Karpas-422 (cell line): Measurements from ENCODE around the gene OR6F1. TPM values are rescaled to one million over a fixed set of nuclear protein-coding genes. Genes with fewer than 3 reads are reported as not detected.
"Not testable (repeated sequence)": the region's sequence is repeated elsewhere in the genome, so short reads cannot be mapped to it uniquely, and the experiment has no call there.

ENCODE experiments used
- DNase-seq: peaks from one replicate; pipeline ENCODE4 v3.0.0-alpha.2; 2015
- H2AFZ ChIP-seq: fragments of 200-600 bp; sonication (generic); 2 replicates; pipeline ENCODE4 v1.6.1; 2014; ENCODE audit warnings: antibody characterized with exemption, low read length, mixed read lengths
- H3K27ac ChIP-seq: fragments of 200-600 bp; sonication (generic); 2 replicates; pipeline ENCODE4 v1.5.1; 2014; ENCODE audit warnings: mild to moderate bottlenecking, low read length, moderate library complexity
- H3K27me3 ChIP-seq: fragments of 200-600 bp; sonication (generic); 2 replicates; pipeline ENCODE4 v1.6.1; 2014; ENCODE audit warnings: low read length, mixed read lengths
- H3K36me3 ChIP-seq: fragments of 200-600 bp; sonication (generic); 2 replicates; pipeline ENCODE4 v1.6.1; 2014; ENCODE audit warnings: low read length, mixed read lengths; ENCODE audit not compliant: insufficient read depth
- H3K4me1 ChIP-seq: fragments of 200-600 bp; sonication (generic); 2 replicates; pipeline ENCODE4 v1.6.1; 2014; ENCODE audit warnings: mild to moderate bottlenecking, low read length, mixed read lengths
- H3K4me2 ChIP-seq: fragments of 200-600 bp; sonication (generic); 2 replicates; pipeline ENCODE4 v1.6.1; 2014; ENCODE audit warnings: low read length, low read depth, mild to moderate bottlenecking; ENCODE audit not compliant: poor library complexity, severe bottlenecking
- H3K4me3 ChIP-seq: fragments of 200-600 bp; sonication (generic); 2 replicates; pipeline ENCODE4 v1.5.1; 2014; ENCODE audit warnings: mild to moderate bottlenecking, antibody characterized with exemption, low read length, mixed read lengths
- H3K79me2 ChIP-seq: fragments of 200-600 bp; sonication (generic); 2 replicates; pipeline ENCODE4 v1.6.1; 2014; ENCODE audit warnings: mild to moderate bottlenecking, low read length, mixed read lengths
- H3K9ac ChIP-seq: fragments of 200-600 bp; sonication (generic); 2 replicates; pipeline ENCODE4 v1.6.0; 2014; ENCODE audit warnings: low read length
- H3K9me2 ChIP-seq: fragments of 200-600 bp; sonication (generic), shearing (Covaris generic); replicated peaks from 2 replicates; pipeline ENCODE4 v1.6.0; 2014; ENCODE audit warnings: mild to moderate bottlenecking, low read length, moderate library complexity; ENCODE audit not compliant: insufficient read depth
- H3K9me3 ChIP-seq: fragments of 300-700, 200-600 bp; sonication (generic); 2 replicates; pipeline ENCODE4 v1.6.1; 2014; ENCODE audit warnings: low read length, mixed read lengths
- H4K20me1 ChIP-seq: fragments of 200-600 bp; sonication (generic); 2 replicates; pipeline ENCODE4 v1.6.1; 2014; ENCODE audit warnings: mild to moderate bottlenecking, antibody characterized with exemption, low read length, low read depth; ENCODE audit not compliant: insufficient read depth
- total RNA-seq: library from RNA; depleted of rRNA; stranded (reverse); fragments of >200 nt; shearing (Covaris generic); gene quantifications from 2 replicates; pipeline ENCODE4 v1.2.3, GENCODE V29; 2014; ENCODE audit warnings: low replicate concordance; rRNA removed

The OR6F1 gene
- not detected in 2 replicates for total RNA-seq

- no peaks in the 10 kb centered on the region for H4K20me1 ChIP-seq
- H3K36me3 ChIP-seq, result no peaks in the 10 kb centered on the region; the same call in 1 of the 2 replicates
- H3K27ac ChIP-seq, result no peak within 1 kb of the TSS
- no peaks in the 10 kb centered on the region for H3K4me1 ChIP-seq
- no peak for DNase-seq
- H3K4me2 ChIP-seq, result no peak within 1 kb of the TSS
- no peaks in the 10 kb centered on the region for H3K79me2 ChIP-seq
- no peak within 1 kb of the TSS for H3K9ac ChIP-seq
- H3K9me3 ChIP-seq, result peaks cover 6% of the 10 kb centered on the region; the same call in 1 of the 2 replicates
- no peaks in the 10 kb centered on the region for H3K9me2 ChIP-seq
- H3K4me3 ChIP-seq, result no peak within 1 kb of the TSS
- H2AFZ ChIP-seq, result no peak within 1 kb of the TSS
- H3K27me3 ChIP-seq, result no peaks in the 10 kb centered on the region
Observed at GRCh38 chr1:247716546-247716945, at the start of gene OR6F1. OR6F1 (minus strand) TSS chr1:247716646; CDS start chr1:247712755, 3,891 bp downstream.

- no peak within 1 kb of the TSS for H3K4me2 ChIP-seq
- H3K9me3 ChIP-seq, result no peaks in the 10 kb centered on the region
- no peak for DNase-seq
- no peaks in the 10 kb centered on the region for H3K9me2 ChIP-seq
- no peak within 1 kb of the TSS for H2AFZ ChIP-seq
- no peak within 1 kb of the TSS for H3K4me3 ChIP-seq
- H3K4me1 ChIP-seq, result no peaks in the 10 kb centered on the region
- no peak within 1 kb of the TSS for H3K27ac ChIP-seq
- H3K27me3 ChIP-seq, result no peaks in the 10 kb centered on the region
- H3K36me3 ChIP-seq, result no peaks in the 10 kb centered on the region
- H3K9ac ChIP-seq, result no peak within 1 kb of the TSS
- H4K20me1 ChIP-seq, result no peaks in the 10 kb centered on the region
- no peaks in the 10 kb centered on the region for H3K79me2 ChIP-seq
Observed at GRCh38 chr1:247760456-247760855, 44.0 kb upstream of the OR6F1 start, which contains the start of gene OR1C1. OR1C1 (minus strand) TSS chr1:247760556; CDS start chr1:247758406, 2,150 bp downstream.

DNA sequence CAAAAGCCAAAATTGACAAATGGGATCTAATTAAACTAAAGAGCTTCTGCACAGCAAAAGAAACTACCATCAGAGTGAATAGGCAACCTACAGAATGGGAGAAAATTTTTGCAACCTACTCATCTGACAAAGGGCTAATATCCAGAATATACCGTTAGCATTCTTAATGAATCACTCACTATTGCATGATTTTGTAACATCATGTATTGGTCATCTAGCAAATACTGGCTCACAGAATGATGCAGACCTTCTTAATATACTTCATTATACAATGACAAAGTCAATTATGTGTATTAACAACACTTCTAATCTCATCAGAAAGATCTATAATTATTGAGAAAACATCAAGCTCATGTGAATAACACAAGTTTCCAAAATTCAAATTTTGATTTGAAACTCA lies 37.9 kb upstream of the OR6F1 start:
- H3K4me2 ChIP-seq, H3K79me2 ChIP-seq, H3K27me3 ChIP-seq: not testable (repeated sequence)

GRCh38 chr1:247749870-247750269 lies 33.4 kb upstream of the OR6F1 start:
- no peak overlapping the region for H3K4me3 ChIP-seq
- no peaks in the 10 kb centered on the region for H4K20me1 ChIP-seq

More for the DNA sequence above, 37.9 kb upstream of the OR6F1 start:
- DNase-seq, H3K9ac ChIP-seq, H4K20me1 ChIP-seq, H3K36me3 ChIP-seq, H3K9me2 ChIP-seq, H3K4me1 ChIP-seq, H2AFZ ChIP-seq, H3K27ac ChIP-seq, H3K9me3 ChIP-seq, H3K4me3 ChIP-seq: not testable (repeated sequence)

GRCh38 chr1:247748041-247748440 lies 31.6 kb upstream of the OR6F1 start, which contains the start of gene OR14A2:
OR14A2 (minus strand) TSS chr1:247748141.
- H2AFZ ChIP-seq, result no peak within 1 kb of the TSS
- no peak within 1 kb of the TSS for H3K27ac ChIP-seq
- no peaks in the 10 kb centered on the region for H4K20me1 ChIP-seq
- no peaks in the 10 kb centered on the region for H3K4me1 ChIP-seq
- H3K9me2 ChIP-seq, result no peaks in the 10 kb centered on the region
- H3K36me3 ChIP-seq, result no peaks in the 10 kb centered on the region; the same call in 1 of the 2 replicates
- no peaks in the 10 kb centered on the region for H3K79me2 ChIP-seq
- H3K4me2 ChIP-seq, result no peak within 1 kb of the TSS
- peaks cover 4% of the 10 kb centered on the region for H3K9me3 ChIP-seq
- H3K4me3 ChIP-seq, result no peak within 1 kb of the TSS
- DNase-seq, result no peak
- H3K27me3 ChIP-seq, result no peaks in the 10 kb centered on the region
- H3K9ac ChIP-seq, result no peak within 1 kb of the TSS

More at GRCh38 chr1:247749870-247750269, 33.4 kb upstream of the OR6F1 start:
- no peak for DNase-seq
- H3K27ac ChIP-seq, result no peak overlapping the region
- no peaks in the 10 kb centered on the region; the same call in 1 of the 2 replicates for H3K36me3 ChIP-seq
- no peak overlapping the region for H3K4me2 ChIP-seq
- no peaks in the 10 kb centered on the region for H3K79me2 ChIP-seq
- no peaks in the 10 kb centered on the region for H3K27me3 ChIP-seq
- H3K9me2 ChIP-seq, result no peaks in the 10 kb centered on the region
- no peak overlapping the region for H3K9ac ChIP-seq
- H3K9me3 ChIP-seq, result peaks cover 4% of the 10 kb centered on the region
- H3K4me1 ChIP-seq, result no peaks in the 10 kb centered on the region
- no peak overlapping the region for H2AFZ ChIP-seq

GRCh38 chr1:247747616-247748015 lies 31.2 kb upstream of the OR6F1 start:
- Histone ChIP-seq H3K4me3 (no peak overlapping the region), H3K9me2 (no peaks in the 10 kb centered on the region), H3K4me2 (no peak overlapping the region), H2AFZ (no peak overlapping the region), H4K20me1 (no peaks in the 10 kb centered on the region), H3K4me1 (no peaks in the 10 kb centered on the region), H3K9me3 (peaks cover 4% of the 10 kb centered on the region), H3K36me3 (no peaks in the 10 kb centered on the region; the same call in 1 of the 2 replicates), H3K79me2 (no peaks in the 10 kb centered on the region), H3K27ac (no peak overlapping the region), H3K27me3 (no peaks in the 10 kb centered on the region), H3K9ac (no peak overlapping the region)
- no peak for DNase-seq

DNA sequence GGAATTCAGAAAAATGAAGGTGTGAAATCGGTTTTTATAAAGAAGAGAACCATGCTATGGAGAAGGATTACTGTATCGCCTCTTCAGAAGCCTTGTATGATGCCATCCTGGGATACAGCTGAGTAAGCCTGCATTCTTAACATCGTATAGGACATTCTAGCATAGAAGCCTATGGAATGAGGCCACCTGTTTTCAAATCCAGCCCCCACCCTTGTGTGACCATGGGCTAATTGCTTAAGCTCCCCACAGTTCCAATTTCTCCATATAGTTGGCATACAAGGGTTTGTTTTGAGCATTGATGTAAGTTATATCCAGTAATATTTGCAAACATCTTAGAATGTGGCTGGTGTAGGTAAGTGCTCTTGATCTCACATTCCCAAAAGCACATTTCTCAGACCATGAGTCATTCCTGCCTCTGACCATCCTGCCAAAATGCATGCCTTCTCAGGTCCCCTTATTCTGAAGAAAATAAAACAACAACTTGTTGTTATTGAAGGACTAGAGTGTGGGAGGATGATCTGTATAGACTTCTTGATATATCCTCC lies 30.0 kb upstream of the OR6F1 start:
- no peaks in the 10 kb centered on the region; the same call in 1 of the 2 replicates for H3K36me3 ChIP-seq
- no peak overlapping the region for H3K27ac ChIP-seq
- no peak for DNase-seq
- H3K4me3 ChIP-seq, result no peak overlapping the region
- H3K9ac ChIP-seq, result no peak overlapping the region
- no peak overlapping the region for H2AFZ ChIP-seq
- H3K27me3 ChIP-seq, result no peaks in the 10 kb centered on the region
- peaks cover 4% of the 10 kb centered on the region for H3K9me3 ChIP-seq
- H3K9me2 ChIP-seq, result no peaks in the 10 kb centered on the region
- no peaks in the 10 kb centered on the region for H4K20me1 ChIP-seq
- no peak overlapping the region for H3K4me2 ChIP-seq
- no peaks in the 10 kb centered on the region for H3K79me2 ChIP-seq
- no peaks in the 10 kb centered on the region for H3K4me1 ChIP-seq

DNA sequence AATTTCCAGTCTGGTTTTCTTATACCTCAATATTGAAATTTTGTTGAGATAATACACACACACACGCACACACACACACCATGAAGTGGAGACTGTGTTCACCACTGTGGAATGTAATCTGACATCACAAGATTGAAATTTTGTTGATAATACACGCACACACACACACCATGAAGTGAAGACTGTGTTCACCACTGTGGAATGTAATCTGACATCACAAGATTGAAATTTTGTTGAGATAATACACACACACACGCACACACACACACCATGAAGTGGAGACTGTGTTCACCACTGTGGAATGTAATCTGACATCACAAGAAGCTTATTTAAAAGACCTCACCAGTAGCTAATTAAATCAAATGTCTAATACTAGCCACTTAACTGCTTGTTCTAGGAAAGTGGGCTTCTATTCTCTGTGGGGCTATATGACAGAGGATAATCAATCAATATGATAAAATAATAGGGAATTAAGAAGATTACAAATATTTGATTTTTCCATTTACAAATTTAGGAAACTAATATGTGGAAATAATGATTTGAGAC lies 25.8 kb upstream of the OR6F1 start:
- H3K27ac ChIP-seq, H3K4me1 ChIP-seq, H3K36me3 ChIP-seq, H3K27me3 ChIP-seq, H3K4me2 ChIP-seq, H4K20me1 ChIP-seq, H3K9me3 ChIP-seq, H3K9ac ChIP-seq, H3K4me3 ChIP-seq, H2AFZ ChIP-seq, DNase-seq, H3K79me2 ChIP-seq, H3K9me2 ChIP-seq: not testable (repeated sequence)
